GM18498 (cell line): Measurements from ENCODE around the gene MROH7.

ENCODE experiments used
- ATAC-seq: cut with Tn5 transposase; IDR thresholded peaks from one replicate; pipeline ENCODE4 v1.9.1; 2021; ENCODE audit warnings: mild to moderate bottlenecking, moderate library complexity; ENCODE audit not compliant: unreplicated experiment

The MROH7 gene

DNA sequence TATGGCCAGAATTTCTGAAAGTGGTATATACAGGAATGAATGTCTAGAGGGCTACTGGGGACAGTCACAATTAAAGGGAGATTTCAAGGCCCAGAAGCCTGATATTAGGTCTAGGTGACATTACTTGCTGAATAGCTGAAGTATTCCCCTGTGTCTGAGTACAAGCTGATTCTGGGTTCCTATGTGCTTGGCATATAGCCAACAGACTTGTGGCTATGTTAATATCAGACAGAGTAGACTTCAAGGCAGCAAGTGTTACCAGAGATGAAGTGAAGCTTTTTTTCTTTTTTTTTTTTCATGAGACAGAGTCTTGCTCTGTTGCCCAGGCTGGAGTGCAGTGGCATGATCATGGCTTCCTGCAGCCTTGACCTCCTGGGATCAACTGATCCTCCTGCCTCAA is 82.4 kb downstream of the MROH7 start:
- ATAC-seq = no peak

DNA sequence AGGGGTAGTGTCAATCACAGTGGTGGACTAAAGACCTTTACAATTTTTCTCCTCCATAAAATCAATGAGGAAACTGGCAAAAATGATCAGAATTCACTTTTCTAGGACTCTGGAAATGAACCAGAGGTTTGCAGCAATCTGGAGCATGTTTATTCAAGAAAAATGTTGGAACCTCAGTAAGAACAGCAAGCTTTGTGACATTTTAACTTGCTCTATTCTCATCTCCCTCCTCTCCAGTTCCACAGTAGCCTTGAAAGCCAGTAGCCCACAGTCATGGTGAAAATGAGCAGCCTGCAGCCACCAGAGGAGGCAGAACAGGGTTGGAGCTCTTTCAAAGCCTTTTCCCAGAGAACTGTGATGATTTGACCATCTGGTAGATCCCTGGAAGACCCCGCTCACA is 83.2 kb downstream of the MROH7 start:
- no peak for ATAC-seq

DNA sequence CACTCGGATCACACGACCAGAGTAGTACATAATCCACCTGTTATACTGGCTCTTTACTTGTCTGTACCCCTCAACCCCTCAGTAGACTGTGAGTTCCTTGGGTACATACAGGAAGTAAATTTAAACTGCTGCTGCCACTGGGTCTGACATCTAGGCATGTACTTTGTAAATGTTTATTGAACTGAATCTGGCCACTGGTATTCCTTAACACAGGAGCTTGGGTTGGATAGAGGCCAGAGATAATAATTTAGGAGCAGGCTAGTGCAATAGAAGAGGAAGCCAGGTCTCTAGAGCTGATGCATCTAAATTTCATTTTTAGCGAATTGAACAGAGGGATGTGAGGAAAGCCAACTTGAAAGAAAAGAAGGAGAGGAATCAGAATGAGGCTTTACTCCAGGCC is 86.4 kb downstream of the MROH7 start:
- ATAC-seq = no peak

DNA sequence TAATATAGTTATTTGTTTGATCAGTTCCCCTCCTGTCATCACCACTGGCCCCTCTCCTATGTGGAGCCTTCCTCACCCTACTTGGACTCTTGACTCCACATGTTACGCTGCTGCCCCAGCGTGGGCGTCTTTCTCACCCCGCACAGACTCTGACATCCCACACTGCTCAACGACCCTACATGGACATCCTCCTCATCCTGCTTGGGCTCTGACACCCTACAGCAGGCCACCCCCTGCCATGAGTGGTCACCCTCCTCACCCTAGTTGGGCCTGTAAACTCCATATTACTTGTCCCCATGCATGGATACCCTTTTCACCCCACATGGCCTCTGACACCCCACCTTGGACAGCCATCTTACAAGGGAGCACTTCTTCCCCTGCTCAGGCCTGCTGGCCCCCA is 95.1 kb downstream of the MROH7 start:
- ATAC-seq = no peak

DNA sequence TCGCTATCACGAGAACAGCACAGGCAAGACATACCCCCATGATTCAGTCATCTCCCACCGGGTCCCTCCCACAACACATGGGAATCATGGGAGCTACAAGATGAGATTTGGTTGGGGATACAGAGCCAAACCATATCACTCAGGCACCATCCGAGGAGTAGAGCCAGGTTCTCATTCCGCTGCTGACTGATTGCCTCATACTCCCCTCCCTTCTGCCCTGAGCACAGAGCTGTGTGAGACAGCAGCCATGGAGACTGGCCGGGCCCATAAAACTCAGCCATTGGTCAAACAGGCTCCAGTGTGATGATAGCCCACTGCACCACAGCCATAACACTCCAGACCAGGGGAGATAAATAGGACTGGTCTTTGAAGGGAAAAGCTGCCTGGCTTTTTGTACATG is 96.7 kb downstream of the MROH7 start:
- no peak for ATAC-seq

DNA sequence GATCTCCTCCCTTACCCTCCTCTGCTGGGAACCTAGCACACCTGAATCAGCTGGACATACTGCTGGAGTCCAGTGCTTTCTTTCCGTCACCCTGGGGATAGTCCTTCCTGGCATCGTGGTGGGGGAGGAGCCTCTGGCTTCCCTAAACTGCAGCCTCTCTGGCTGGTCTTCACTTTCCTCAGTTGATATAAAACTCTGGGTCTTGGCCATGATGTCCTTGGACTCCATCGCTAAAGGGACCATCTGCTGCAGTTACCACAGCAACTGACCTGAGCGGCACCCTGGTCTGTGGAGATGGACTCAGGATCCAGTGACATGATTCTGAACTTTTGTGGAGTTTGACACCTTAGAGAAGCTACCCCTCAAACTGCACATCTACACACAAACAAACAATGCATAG is 99.9 kb downstream of the MROH7 start:
- no peak for ATAC-seq

DNA sequence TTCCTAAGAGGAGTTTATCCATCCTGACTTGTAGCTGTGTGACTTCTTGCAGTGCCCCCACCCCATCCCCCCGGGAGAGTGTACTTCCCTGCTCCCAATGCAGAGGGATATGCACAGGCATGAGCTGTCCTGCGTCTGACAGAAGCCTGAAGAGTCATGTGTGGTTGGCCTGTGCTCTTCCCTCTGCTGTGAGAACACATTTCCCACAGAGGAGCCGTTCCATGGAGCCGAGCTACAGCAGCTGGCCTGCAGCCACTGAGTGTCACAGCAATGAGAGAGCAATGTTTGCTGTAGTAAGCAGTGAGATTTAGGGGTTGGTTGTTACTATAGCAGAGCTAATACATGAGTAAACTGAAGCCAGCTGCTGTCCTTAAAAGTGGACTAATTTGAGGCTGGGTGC is 100.7 kb downstream of the MROH7 start:
- no peak for ATAC-seq

DNA sequence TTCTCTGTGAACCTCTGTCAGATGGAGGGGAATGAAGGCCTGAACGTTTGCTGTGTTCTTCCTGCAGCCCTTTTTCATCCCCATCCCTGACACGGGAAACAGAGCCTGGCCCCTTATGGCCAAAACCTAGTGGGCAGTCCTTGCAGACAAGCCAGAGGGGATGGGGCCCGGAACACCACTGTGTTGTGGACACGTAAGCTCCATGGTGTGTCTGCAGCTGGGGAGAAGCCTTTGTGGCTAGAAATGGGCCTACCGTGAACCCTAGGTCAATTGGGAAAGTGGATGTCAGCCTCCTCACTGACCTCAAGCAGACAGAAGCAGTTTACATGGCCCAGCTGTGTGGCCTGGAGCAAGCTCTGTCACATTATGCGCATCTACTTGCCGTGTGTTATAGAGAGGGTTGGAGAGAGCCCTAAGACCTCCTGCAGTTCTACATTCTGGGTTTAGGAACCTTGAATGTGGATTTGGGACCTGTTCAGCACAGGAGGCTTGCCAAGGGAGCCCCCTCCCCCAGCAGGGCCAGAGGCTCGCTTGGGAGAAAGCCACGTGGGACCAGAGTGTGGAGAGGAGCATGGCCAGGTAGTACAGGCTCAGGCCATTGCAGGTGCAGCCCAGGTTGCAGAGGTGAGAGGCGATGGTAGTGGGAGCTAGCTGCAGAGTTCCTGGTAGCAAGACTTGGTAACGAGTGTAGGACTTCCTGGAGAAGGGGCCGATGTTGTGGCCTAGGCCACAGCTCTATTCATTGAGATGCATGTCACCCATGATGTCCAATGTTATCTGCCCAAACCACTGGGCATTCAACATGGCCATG is 102.0 kb downstream of the MROH7 start:
- ATAC-seq = no peak

DNA sequence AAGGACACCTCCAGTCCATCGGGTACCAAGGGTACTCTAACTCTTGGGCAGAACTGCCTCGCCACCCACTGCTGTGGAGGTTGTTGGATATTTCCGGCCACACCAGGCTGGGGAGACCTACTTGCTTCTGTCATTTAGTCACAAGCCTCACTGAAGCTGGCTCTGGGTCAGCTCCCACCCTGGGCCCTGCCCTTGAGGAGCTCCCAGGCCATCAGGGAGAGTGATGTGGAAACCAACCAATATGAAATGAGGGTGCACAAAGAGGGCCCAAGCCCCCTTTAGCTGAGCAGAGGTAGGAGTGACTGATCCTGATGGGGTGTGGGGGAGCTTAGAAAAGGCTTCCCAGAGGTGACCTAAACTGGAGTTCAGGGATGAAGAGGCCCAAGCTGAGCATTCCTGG is 103.1 kb downstream of the MROH7 start:
- ATAC-seq = no peak

DNA sequence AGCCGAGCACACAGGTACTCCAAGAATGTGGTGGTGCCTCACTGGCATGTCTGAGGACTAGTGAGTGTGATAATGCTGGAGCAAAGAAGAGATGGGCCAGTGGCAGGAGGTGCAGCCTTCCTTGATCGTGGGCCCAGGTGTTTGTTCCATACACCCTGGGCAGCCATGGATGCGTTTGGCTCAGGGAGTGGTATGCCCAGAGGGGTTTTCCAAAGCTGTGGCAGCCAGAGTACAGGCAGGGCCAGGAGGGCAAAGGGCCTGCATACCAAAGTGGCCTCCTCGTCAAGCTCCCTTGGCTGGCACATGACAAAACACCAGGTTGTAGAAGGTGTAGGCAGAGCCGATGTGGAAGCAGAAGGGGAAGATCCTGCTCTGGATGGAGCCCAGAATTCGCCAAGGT is 103.7 kb downstream of the MROH7 start:
- ATAC-seq = no peak

DNA sequence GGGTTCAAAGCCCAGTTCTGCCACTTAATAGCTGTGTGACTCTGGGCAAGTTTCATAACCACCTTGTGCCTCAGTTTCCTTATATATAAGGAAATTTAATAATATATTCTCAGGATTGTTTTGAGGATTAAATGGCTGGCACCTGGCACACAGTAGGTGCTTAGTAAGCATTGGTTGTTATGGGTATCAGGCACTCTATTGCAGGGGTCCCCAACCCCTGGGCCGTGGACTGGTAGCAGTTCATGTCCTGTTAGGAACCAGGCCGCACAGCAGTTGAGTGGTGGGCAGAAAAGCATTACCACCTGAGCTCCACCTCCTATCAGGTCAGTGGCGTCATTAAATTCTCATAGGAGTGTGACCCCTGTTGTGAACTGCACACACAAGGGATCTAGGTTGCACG is 104.3 kb downstream of the MROH7 start:
- ATAC-seq = no peak

DNA sequence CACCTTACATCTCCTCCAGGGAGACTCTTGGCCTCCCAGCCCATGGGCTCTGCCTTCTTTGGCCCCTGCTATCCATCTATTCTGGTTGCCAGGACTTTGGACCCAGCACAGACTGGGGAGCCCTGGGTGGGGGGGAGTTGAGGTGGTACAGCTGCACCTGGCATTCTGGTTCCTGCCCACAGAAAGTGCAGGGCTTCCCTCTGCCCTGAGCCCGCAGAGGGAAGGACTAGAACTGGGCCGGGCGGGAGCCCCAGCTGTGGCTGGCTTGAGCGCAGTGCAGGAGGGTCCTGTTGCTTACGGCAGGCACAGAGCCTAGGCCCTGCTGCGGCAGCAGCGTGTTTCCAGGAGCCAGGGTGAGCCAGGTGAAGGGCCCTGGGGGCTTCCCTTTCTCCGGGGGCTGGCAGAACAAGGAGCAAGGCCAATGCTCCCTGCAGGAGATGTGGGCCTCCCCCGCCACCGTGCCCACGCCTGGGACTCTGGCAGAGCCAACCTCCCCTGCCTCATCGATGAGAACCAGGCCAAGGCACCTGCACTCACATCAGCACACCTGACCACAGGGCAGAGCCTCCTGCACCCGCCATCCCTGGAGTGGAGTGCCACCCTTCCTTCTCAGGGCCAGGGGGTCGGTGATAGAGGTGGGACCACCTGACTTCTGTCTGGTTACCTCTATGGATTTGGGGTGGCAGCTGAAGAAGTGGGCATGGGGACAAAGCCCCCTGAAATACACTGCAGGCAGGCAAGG is 106.7 kb downstream of the MROH7 start:
- ATAC-seq = no peak

DNA sequence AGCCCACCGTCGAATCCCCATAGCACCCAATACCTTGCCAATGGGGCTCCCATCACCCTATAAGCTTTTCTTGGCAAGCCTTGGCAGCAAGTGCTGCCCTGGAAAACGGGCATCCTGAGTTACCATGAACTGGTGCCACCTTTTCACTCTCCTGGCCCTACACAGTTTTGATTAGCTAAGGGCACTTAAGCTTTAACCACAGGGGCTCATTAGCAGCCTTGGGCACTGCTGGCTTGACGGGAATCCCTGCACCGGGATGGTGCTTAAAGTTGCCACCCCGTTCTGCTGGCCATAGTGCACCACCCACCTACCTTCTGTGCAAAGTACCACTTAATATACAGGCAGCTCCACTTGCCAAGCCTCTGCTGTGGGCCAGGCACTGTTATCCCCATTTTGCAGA is 109.0 kb downstream of the MROH7 start:
- ATAC-seq = no peak

DNA sequence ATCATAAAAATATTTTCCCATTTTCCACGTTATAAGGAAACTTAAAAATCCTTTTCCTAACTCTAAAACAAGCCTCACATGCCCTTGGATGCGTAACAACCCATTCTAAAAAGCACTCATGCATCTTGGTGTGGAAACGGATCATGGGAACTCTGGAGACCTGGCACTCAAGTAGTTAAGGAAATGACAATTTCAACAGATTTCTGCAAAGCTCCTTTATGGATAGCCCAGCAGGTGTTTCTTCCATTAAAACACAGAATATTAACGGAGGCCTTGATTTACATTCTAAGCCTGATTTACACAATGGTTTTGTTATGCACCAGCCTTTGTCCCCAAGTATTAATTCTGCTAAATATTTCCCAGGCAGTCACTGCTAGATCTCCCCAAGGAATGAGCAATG is 109.8 kb downstream of the MROH7 start:
- ATAC-seq = no peak

DNA sequence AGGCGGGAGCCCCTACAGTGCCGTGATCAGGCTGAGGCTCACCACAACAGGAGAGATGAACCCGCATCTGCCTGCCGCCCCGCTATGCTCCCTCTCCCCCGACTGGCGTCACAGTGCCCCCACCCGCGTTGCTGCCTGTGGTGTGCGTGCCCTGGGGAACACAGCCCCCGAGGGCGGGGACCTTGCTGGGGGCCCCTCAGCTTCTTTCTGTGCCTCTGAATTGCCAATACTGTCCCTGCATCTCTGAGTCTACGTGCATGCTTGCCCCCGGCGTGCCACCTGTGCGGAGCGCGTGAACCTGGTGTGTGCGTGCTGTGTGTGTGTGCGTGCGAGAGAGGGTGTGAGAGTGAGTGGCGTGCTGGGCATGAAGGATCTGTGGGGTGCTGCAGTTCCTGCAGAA is 112.5 kb downstream of the MROH7 start:
- no peak for ATAC-seq

DNA sequence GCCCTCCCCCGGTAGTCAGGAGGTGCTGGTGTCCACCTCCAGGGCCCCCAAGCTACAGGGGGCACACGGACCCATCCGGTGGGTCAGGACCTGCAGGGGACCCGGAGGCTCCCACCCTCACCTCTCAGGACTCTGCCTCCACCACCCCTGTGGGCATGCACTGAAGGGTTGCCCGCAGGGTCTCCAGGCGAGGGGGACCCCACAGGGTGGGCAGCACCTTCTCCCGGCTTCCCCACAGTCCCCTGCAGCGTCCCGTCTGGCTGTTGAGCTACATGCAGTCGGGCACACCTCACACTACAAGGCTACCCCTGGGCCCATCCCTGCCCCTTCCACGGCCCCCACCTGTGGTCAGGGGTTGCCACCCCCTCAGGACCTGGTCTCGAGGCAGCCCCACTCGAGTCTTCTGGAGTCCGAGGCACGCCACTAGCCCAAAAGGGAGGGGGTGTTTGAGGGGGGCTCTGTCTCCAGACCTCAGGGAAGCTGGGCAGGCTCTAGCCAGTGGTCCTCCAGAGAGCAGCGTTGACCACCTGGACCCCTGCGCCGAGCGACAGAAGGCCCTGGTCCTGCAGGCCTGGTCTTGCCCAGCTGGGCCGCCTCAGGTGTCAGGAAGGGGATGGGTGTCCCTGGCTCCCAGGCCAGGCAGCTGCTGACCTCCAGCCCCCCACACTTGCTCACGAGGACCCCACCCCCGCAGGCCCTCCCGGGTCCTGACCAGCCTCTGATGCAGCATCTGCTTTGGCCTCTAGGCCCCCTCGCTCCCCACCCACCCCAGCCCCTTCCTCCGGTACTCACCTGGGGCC is 113.1 kb downstream of the MROH7 start:
- ATAC-seq = no peak

DNA sequence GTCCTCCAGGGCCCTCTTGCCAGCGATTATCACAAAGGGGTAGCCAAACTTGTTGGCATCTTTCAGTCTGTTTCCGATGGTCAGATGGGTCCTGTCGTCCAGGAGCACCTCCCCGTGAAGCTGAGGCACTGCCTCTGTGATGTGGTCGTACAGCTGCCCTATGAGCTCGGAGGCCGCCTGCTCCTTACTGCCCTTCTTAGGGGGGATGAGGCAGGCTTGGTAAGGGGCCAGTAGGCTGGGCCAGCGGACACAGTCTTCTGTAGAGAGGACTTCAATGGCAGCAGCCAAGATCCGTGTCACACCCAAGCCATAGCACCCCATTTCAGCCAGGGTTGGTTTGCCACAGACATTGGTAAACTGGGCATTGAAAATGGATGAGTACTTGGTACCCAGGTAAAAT is 116.2 kb downstream of the MROH7 start:
- no peak for ATAC-seq

DNA sequence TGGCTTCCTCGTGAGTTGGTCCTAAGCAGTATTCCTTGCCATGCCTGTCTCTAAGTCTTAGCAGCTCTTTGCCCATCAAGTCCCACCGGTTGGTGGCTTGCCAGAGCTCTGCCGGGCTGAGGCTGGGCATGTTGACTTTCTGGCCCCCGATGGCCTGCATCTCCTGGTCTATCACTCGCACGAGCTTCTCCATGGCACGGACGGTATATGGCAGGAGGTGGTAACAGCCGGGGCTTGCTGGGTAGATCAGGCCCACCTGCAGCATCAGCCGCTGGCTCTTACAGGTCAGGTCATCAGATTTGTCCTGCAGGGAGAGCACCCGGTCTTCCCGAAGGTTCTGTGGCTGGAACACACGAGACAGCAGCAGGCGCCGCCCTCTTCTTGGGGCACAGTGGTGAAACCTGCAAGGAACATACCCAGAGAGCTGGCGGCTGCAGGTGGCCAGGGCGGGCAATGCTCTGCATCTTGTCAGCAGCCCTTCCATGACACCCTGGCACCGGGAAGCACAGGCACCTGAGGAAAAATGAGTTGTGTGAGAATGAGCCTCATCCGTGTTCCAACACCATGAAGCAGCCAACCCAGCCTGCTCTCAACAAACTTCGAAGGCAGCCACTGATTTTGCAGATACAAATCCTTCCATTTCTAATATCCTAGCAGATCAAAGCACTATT is 117.2 kb downstream of the MROH7 start:
- no peak for ATAC-seq
